CD14-positive monocyte (primary cell): ENCODE results near the gene CTDNEP1. TPM values are rescaled to one million over a fixed set of nuclear protein-coding genes. Genes with fewer than 3 reads are reported as not detected.
A peak's percentile ranks its signal among the peaks of the same experiment; 100 is the strongest.

ENCODE experiments used
- DNase-seq, 3 donors: peaks; one replicate each; pipeline ENCODE4 v3.0.0-alpha.2; 2011 to 2022
- H2AFZ ChIP-seq: 2 replicates; pipeline ENCODE4 v1.6.0; 2012; ENCODE audit warnings: mild to moderate bottlenecking, low read depth, low read length, inconsistent platforms; ENCODE audit not compliant: insufficient read depth, poor library complexity, severe bottlenecking
- H3K27ac ChIP-seq, 2 donors: 1 replicate in 1 of 2; 2 replicates in 1 of 2; pipeline ENCODE4 v1.5.1; 2012 to 2013; ENCODE audit warnings: low read length in 2 of 2, control low read depth in 1 of 2, inconsistent platforms in 1 of 2, low read depth in 1 of 2, mild to moderate bottlenecking in 1 of 2
- H3K27me3 ChIP-seq, 2 donors: one replicate each; pipeline versions ENCODE4 v1.6.0 to v1.6.1; 2011 to 2013; ENCODE audit warnings: low read length in 2 of 2; ENCODE audit not compliant: control insufficient read depth in 2 of 2, insufficient read depth in 2 of 2
- H3K36me3 ChIP-seq, 2 donors: replicated peaks in 1 of 2; 1 replicate in 1 of 2; 2 replicates in 1 of 2; pipeline versions ENCODE4 v1.5.1 to v1.6.1; 2012 to 2013; ENCODE audit warnings: low read length in 2 of 2, control low read depth in 1 of 2, inconsistent platforms in 1 of 2, mild to moderate bottlenecking in 1 of 2; ENCODE audit not compliant: insufficient read depth in 2 of 2, control insufficient read depth in 1 of 2
- H3K4me1 ChIP-seq, 2 donors: 1 replicate in 1 of 2; 2 replicates in 1 of 2; pipeline versions ENCODE4 v1.5.1 to v1.6.1; 2012 to 2013; ENCODE audit warnings: low read length in 2 of 2, control low read depth in 1 of 2, inconsistent platforms in 1 of 2, mild to moderate bottlenecking in 1 of 2, moderate library complexity in 1 of 2; ENCODE audit not compliant: insufficient read depth in 2 of 2, control insufficient read depth in 1 of 2
- H3K4me2 ChIP-seq: replicated peaks from 2 replicates; pipeline ENCODE3; 2012; ENCODE audit warnings: low read length, moderate library complexity, mild to moderate bottlenecking; ENCODE audit not compliant: poor library complexity, severe bottlenecking; ENCODE audit errors: extremely low read depth
- H3K4me3 ChIP-seq, 3 experiments: fragments of 200-600 bp in 1 of 3; sonication (generic) in 1 of 3; replicated peaks in 1 of 3; 1 replicate in 2 of 3; 2 replicates in 1 of 3; pipeline ENCODE4 v1.5.1; 2011 to 2013; ENCODE audit warnings: low read length in 3 of 3, mild to moderate bottlenecking in 3 of 3, control low read depth in 2 of 3, low read depth in 2 of 3, inconsistent platforms in 1 of 3, moderate library complexity in 1 of 3
- H3K79me2 ChIP-seq: 2 replicates; pipeline ENCODE4 v1.6.0; 2012; ENCODE audit warnings: mild to moderate bottlenecking, control low read depth, inconsistent platforms, low read length, moderate library complexity; ENCODE audit not compliant: insufficient read depth
- H3K9ac ChIP-seq: 2 replicates; pipeline ENCODE4 v1.6.0; 2017; ENCODE audit warnings: low read length, mild to moderate bottlenecking; ENCODE audit not compliant: insufficient read depth, poor library complexity, severe bottlenecking
- H3K9me3 ChIP-seq, 2 donors: replicated peaks in 1 of 2; 1 replicate in 1 of 2; 2 replicates in 1 of 2; pipeline versions ENCODE4 v1.5.1 to v1.6.1; 2012 to 2013; ENCODE audit warnings: low read length in 2 of 2, control low read depth in 1 of 2; ENCODE audit not compliant: control insufficient read depth in 1 of 2, insufficient read depth in 1 of 2
- H4K20me1 ChIP-seq: 2 replicates; pipeline ENCODE4 v1.6.0; 2012; ENCODE audit warnings: mild to moderate bottlenecking, low read length, control low read depth, moderate library complexity; ENCODE audit not compliant: insufficient read depth
- H3K27ac Mint-ChIP-seq, 7 donors: one replicate each; pipeline ENCODE4 v1.8.0; 2020; ENCODE audit warnings: mild to moderate bottlenecking in 7 of 7, mixed read lengths in 7 of 7, moderate library complexity in 6 of 7, inconsistent platforms in 2 of 7
- H3K27me3 Mint-ChIP-seq, 3 donors: one replicate each; pipeline ENCODE4 v1.8.0; 2021 to 2022; ENCODE audit warnings: low read depth in 3 of 3, mild to moderate bottlenecking in 3 of 3, mixed read lengths in 3 of 3, moderate library complexity in 3 of 3, inconsistent platforms in 1 of 3
- H3K36me3 Mint-ChIP-seq, 2 donors: one replicate each; pipeline ENCODE4 v1.8.0; 2020; ENCODE audit warnings: mixed read lengths in 2 of 2, inconsistent platforms in 1 of 2, mild to moderate bottlenecking in 1 of 2
- H3K4me1 Mint-ChIP-seq: one replicate; pipeline ENCODE4 v1.8.0; 2020; ENCODE audit warnings: mild to moderate bottlenecking, mixed read lengths
- H3K4me3 Mint-ChIP-seq, 2 donors: one replicate each; pipeline ENCODE4 v1.8.0; 2020; ENCODE audit warnings: mild to moderate bottlenecking in 2 of 2, mixed read lengths in 2 of 2, moderate library complexity in 1 of 2
- H3K9me3 Mint-ChIP-seq, 7 donors: one replicate each; pipeline ENCODE4 v1.8.0; 2020 to 2022; ENCODE audit warnings: mixed read lengths in 7 of 7, mild to moderate bottlenecking in 6 of 7, moderate library complexity in 6 of 7, inconsistent platforms in 2 of 7
- CTCF ChIP-seq: fragments of 200-600 bp; IDR thresholded peaks from one replicate; pipeline ENCODE4 v1.8.0; 2022; ENCODE audit warnings: antibody characterized with exemption, mild to moderate bottlenecking
- WGBS: methylation state at CpG from one replicate; pipeline ENCODE4 v1.1.5; 2013; ENCODE audit warnings: missing lambda C conversion rate; ENCODE audit not compliant: insufficient coverage; 5-methylcytosine and 5-hydroxymethylcytosine counted together
- intact Hi-C, 2 donors: fragments of 100-400 bp; cut with micrococcal nuclease; formaldehyde crosslinking; loops; one replicate each; pipeline versions ENCODE4 v1.15.0 to v1.15.1; 2023
- polyA plus RNA-seq, 3 donors: library from polyadenylated mRNA; depleted of rRNA in 1 of 3; unstranded in 2 of 3; stranded (reverse) in 1 of 3; fragments of 300-500 nt in 2 of 3; fragments of >200 nt in 1 of 3; fragmentation: Illumina TruSeq in 2 of 3; gene quantifications; 1 replicate in 2 of 3; 2 replicates in 1 of 3; pipeline ENCODE4 v1.2.3, GENCODE V29; 2012 to 2021

CTDNEP1 gene
- polyA plus RNA-seq, 3 donors, result 29.5 to 198 (median 38.3) TPM

GRCh38 chr17:7295230-7296180 lies 44.0 kb upstream of the CTDNEP1 start:
- peaks cover 35 to 54% of the 10 kb centered on the region in 2 donors for H3K27me3 ChIP-seq
- Mint-ChIP-seq H3K27me3 (peaks cover 62 to 85% (median 67%) of the 10 kb centered on the region in 3 donors), H3K36me3 (peaks cover 0 to 6% of the 10 kb centered on the region in 2 donors), H3K4me3 (peak overlapping the region in 1 of 2 donors; percentile 89), H3K9me3 (peaks cover 0 to 23% (median 12%) of the 10 kb centered on the region in 7 donors), H3K27ac (peak overlapping the region in 1 of 7 donors; percentile 46), H3K4me1 (peaks cover 24% of the 10 kb centered on the region)
- DNase-seq, result no peak
- H4K20me1 ChIP-seq, result no peaks in the 10 kb centered on the region
- no peak overlapping the region for H3K27ac ChIP-seq
- intact Hi-C loops, result loop anchor here (1.0 to 5.0 kb wide), 3 partner anchors 15 to 249 kb away; no protein-coding TSS in a partner anchor
- H3K36me3 ChIP-seq, result no peaks in the 10 kb centered on the region
- H3K9me3 ChIP-seq, result peaks cover 0 to 13% of the 10 kb centered on the region in 2 donors
- H3K4me3 ChIP-seq, result peak overlapping the region in 1 of 3 experiments; percentile 44
- no peaks in the 10 kb centered on the region for H3K79me2 ChIP-seq
- peaks cover 21 to 32% of the 10 kb centered on the region in 2 donors for H3K4me1 ChIP-seq
- WGBS, result 47% methylated on average over 29 of the region's 42 CpGs
- no peak overlapping the region for H2AFZ ChIP-seq
- TF ChIP-seq CTCF, result no peak
- H3K9ac ChIP-seq, result no peak overlapping the region
- H3K4me2 ChIP-seq, result peak overlapping the region; percentile 61

- Histone ChIP-seq H3K4me2 (peak within 1 kb of the TSS; percentile 56), H3K36me3 (no peaks in the 10 kb centered on the region), H2AFZ (peak within 1 kb of the TSS; percentile 50), H3K79me2 (no peaks in the 10 kb centered on the region), H3K9me3 (peaks cover 0 to 13% of the 10 kb centered on the region in 2 donors), H4K20me1 (no peaks in the 10 kb centered on the region), H3K27ac (no peak within 1 kb of the TSS), H3K27me3 (peaks cover 35 to 56% of the 10 kb centered on the region in 2 donors), H3K9ac (peak within 1 kb of the TSS; percentile 8), H3K4me3 (peak within 1 kb of the TSS in 1 of 3 experiments; percentile 44), H3K4me1 (peaks cover 21 to 32% of the 10 kb centered on the region in 2 donors)
- peak within 1 kb of the TSS in 1 of 7 donors; percentile 46 for H3K27ac Mint-ChIP-seq
- TF ChIP-seq CTCF, result no peak
- intact Hi-C loops, result loop anchor here (5.0 kb wide), 2 partner anchors 72 to 252 kb away; partner anchors contain the start of gene SLC16A11 (in 1 of the 2)
- peak within 1 kb of the TSS; percentile 39 to 89 for H3K4me3 Mint-ChIP-seq
- H3K4me1 Mint-ChIP-seq, result peaks cover 24% of the 10 kb centered on the region
- WGBS, result 2% methylated on average over 56 of the region's 57 CpGs
- peaks cover 65 to 87% (median 71%) of the 10 kb centered on the region in 3 donors for H3K27me3 Mint-ChIP-seq
- DNase-seq, result peak in 2 of 3 donors; percentile 8 to 42
- peaks cover 0 to 23% (median 12%) of the 10 kb centered on the region in 7 donors for H3K9me3 Mint-ChIP-seq
- H3K36me3 Mint-ChIP-seq, result peaks cover 0 to 6% of the 10 kb centered on the region in 2 donors
Measured at GRCh38 chr17:7294614-7295153, 43.1 kb upstream of the CTDNEP1 start, which contains the start of gene YBX2. Gene YBX2, minus strand, starts transcription at chr17:7294639. Its CDS starts 139 bp downstream, at chr17:7294500.
